GM12874 (cell line): ENCODE data around the gene GDF11.

Experiments
- CTCF ChIP-seq: IDR thresholded peaks from 2 replicates; pipeline ENCODE4 v1.5.1; 2011; ENCODE audit warnings: low read depth, mild to moderate bottlenecking, control low read depth, low read length, moderate library complexity; ENCODE audit not compliant: insufficient read depth

Gene GDF11

GRCh38 chr12:55748230-55748993 is 5.5 kb downstream of the GDF11 start:
- no peak for TF ChIP-seq CTCF

- no peak for TF ChIP-seq CTCF
Observed at GRCh38 chr12:55755246-55755645, 12.3 kb downstream of the GDF11 start.

- TF ChIP-seq CTCF, result no peak
Observed at GRCh38 chr12:55757701-55758100, 14.8 kb downstream of the GDF11 start.

GRCh38 chr12:55760663-55761062 is 17.7 kb downstream of the GDF11 start:
- no peak for TF ChIP-seq CTCF

GRCh38 chr12:55762646-55763045 is 19.7 kb downstream of the GDF11 start:
- TF ChIP-seq CTCF, result no peak

GRCh38 chr12:55765736-55766290 is 22.9 kb downstream of the GDF11 start:
- TF ChIP-seq CTCF, result no peak

GRCh38 chr12:55767156-55767555 is 24.2 kb downstream of the GDF11 start:
- TF ChIP-seq CTCF, result no peak
